Cerebellar cortex (tissue), 1 donor: Measurements from ENCODE around the gene ALS2CL.

Experiments
- DNase-seq: peaks from one replicate; pipeline ENCODE4 v3.0.0-alpha.2; 2015; ENCODE audit warnings: low spot score

Gene ALS2CL

DNA sequence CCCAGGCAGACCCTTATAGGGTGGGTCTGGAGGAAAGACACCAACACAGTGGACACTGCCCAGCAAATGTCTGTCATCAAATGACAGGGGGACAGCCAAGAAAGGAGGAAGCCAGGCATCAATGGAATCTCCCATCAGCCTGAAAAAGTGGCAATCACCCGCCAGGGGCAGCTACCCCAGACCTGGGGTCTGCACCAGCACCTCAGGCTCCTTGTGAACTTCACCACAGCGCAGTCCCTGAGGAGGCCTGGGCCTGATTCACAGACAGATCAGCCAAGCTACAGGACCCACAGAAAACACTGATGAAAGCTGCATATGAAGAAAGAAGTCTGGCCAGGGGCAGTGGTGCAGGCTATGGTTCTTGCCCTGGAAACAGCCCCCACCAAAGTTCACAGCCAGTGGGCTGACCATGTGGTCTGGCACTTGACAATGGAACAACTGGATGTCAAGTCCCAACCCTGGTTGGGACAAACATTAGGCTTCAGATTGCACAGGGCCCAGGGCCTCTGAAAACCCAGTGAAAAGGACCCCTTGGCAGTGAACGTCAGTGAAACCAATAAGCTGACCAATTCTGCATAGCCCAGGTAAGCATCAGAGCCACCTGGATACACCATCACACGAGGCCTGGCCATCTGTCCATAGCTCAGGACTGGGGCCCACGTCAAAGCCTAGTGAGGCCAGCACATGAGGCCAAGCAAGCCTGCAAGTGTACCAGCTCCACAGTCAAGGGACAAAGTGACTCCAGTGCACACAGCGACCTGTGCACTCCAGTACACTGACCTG is 29.1 kb downstream of the ALS2CL start:
- no peak for DNase-seq

GRCh38 chr3:46663591-46664135 is 29.8 kb downstream of the ALS2CL start:
- no peak for DNase-seq

- DNase-seq = no peak
Observed at GRCh38 chr3:46662771-46663551, 30.5 kb downstream of the ALS2CL start.

GRCh38 chr3:46661776-46662766 is 31.4 kb downstream of the ALS2CL start:
- DNase-seq = no peak

- DNase-seq = no peak
Observed at GRCh38 chr3:46660543-46661523, 32.6 kb downstream of the ALS2CL start.

GRCh38 chr3:46660003-46660402 is 33.5 kb downstream of the ALS2CL start:
- DNase-seq = no peak

- DNase-seq = no peak
Observed at GRCh38 chr3:46659285-46659684, 34.2 kb downstream of the ALS2CL start.

DNA sequence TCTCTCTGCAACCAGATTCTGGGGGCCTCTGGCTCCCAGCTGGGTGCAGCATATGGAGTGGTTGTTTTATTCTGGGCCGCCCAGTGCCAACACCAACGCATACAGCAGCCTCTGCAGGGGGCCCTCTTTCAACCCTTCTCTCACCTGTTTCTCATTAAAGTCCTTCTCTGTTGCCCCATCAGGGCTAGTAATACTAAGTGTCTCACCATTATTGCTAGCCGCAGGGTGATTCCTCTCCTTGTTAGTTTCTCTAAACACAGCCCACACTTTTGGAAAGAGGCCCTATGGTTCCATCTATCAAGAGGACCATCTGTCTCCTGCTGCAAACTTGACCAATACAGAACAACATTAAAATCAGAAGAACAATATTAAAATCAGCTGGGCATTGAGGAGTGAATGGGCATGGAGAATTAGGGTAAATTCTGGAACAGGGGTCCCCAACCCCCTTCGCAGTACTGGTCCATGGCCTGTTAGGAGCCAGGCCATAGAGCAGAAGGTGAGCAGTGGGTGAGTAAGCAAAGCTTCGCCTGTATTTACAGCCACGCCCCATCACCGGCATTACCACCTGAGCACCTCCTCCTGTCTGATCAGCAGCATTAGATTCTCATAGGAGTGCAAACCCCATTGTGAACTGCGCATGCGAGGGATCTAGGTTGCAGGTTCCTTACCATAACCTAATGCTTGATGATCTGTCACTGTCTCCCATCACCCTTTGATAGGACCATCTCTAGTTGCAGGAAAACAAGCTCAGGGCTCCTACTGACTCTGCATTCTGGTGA is 36.5 kb downstream of the ALS2CL start:
- DNase-seq = peak; percentile 42

- DNase-seq = no peak
Observed at GRCh38 chr3:46655271-46655670, 38.2 kb downstream of the ALS2CL start.

- no peak for DNase-seq
Observed at GRCh38 chr3:46651084-46651483, 42.4 kb downstream of the ALS2CL start.

GRCh38 chr3:46649436-46649835 is 44.0 kb downstream of the ALS2CL start:
- no peak for DNase-seq

GRCh38 chr3:46648096-46648495 is 45.4 kb downstream of the ALS2CL start:
- DNase-seq = no peak

DNA sequence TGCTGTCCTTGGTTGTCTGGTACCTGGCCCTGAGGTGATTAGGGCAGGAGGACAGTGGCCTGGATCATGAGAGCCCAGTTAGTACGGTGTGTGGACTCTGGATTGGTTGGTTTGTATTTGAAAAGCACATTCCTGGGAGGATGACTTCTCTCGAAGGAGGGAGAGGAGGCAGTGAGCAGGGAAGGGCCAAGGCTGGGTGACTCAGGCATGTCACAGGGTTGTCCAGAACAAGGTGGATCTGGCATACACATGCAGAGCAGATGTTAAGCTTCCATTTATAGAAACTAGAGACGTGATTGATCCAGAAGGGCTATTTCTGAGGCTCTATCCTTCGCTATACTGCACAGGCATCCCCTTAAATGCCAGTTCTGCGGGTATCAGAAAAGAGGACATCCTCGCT is 46.8 kb downstream of the ALS2CL start:
- no peak for DNase-seq

DNA sequence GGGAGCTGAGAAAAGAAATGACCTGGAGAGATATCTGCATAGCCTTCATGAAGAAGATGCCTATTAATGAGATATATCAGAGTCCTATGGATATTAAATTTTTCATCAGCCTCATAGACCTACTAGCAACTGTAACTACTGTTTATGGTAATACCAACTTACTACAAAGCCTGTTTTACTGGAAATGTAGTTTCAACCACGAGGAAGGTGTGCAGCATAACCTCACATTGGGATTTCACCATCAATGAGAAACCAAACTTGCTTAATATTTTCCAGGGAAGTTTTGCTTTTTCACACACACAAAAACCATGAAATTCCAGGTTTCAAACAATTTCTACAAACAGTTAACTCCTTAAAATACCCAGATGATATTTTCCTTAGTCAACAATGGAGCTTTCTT is 49.8 kb downstream of the ALS2CL start:
- DNase-seq = no peak

- no peak for DNase-seq
Observed at GRCh38 chr3:46642971-46643370, 50.5 kb downstream of the ALS2CL start.

DNA sequence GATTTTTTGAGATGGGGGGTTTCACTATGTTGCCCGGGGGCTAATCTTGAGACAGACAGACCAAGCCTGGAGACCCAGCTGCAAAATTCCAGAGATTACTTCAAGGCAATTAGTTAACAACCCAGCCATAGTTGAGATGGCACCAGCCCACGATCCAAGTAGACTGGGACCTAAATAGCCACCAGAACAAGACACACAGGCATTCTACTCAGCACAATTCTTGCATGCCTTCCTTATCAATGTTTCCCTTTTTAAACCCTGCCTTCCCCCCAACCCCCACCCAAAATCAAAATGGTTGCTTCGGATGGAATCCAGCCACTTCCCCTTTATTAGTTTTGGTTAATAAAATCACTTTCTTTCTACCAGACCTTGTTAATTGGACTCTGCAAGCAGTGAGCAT is 52.6 kb downstream of the ALS2CL start:
- DNase-seq = no peak

DNA sequence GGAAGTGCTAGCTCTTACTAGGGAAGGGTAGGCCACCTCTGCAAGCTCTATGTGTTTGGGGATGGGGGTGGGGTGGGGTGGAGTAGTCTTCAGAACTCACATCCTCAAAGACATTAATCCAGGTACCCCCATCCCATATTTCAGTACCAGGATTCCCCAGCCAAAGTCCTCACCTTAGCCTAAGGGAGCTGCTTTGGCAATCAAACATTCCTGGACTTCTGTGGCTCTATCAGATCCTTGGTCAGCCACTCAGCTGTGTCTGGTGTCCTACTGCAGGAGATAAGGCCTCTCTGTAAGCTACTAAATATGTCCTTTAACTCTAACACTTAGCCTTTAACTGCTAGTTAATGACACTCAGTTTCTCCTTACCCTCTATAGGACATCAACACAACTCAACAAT is 54.3 kb downstream of the ALS2CL start:
- no peak for DNase-seq

GRCh38 chr3:46634856-46635255 is 58.6 kb downstream of the ALS2CL start:
- DNase-seq = no peak

GRCh38 chr3:46632792-46633191 is 60.7 kb downstream of the ALS2CL start:
- DNase-seq = no peak
